ENCODE results near the gene PAPOLG.

Gene PAPOLG

DNA sequence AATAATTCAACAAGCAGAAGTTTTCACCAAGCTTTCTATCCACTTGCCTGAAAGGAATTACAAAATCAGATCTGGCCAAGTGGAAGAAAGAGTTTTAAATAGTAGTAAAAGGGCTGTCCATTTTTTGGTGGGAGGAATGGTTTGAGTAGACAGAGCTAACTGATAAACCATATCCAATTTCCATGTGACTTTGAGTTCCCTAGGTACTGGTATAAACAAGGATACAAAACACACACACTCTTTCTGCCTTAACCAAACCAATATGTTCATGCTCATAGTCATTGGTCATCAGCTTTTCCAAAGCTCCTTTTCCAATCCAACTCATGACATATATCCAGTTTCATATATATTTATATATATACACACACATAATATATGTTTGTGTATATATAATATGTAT, 75.9 kb downstream of the PAPOLG start:
- no peak for DNase-seq
- H3K4me3 ChIP-seq (ENCODE audit: low read depth, low read length), result no peak overlapping the region
- no peaks in the 10 kb centered on the region for H3K4me1 ChIP-seq
- TF ChIP-seq, protein P1, sequence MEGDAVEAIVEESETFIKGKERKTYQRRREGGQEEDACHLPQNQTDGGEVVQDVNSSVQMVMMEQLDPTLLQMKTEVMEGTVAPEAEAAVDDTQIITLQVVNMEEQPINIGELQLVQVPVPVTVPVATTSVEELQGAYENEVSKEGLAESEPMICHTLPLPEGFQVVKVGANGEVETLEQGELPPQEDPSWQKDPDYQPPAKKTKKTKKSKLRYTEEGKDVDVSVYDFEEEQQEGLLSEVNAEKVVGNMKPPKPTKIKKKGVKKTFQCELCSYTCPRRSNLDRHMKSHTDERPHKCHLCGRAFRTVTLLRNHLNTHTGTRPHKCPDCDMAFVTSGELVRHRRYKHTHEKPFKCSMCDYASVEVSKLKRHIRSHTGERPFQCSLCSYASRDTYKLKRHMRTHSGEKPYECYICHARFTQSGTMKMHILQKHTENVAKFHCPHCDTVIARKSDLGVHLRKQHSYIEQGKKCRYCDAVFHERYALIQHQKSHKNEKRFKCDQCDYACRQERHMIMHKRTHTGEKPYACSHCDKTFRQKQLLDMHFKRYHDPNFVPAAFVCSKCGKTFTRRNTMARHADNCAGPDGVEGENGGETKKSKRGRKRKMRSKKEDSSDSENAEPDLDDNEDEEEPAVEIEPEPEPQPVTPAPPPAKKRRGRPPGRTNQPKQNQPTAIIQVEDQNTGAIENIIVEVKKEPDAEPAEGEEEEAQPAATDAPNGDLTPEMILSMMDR (IDR thresholded peaks at IDR 0.05; ENCODE audit: low read depth, low read length), result no peak
- H3K36me3 ChIP-seq, result no peaks in the 10 kb centered on the region
- no peaks in the 10 kb centered on the region for H3K9me3 ChIP-seq
- H3K27me3 ChIP-seq, result no peaks in the 10 kb centered on the region

DNA sequence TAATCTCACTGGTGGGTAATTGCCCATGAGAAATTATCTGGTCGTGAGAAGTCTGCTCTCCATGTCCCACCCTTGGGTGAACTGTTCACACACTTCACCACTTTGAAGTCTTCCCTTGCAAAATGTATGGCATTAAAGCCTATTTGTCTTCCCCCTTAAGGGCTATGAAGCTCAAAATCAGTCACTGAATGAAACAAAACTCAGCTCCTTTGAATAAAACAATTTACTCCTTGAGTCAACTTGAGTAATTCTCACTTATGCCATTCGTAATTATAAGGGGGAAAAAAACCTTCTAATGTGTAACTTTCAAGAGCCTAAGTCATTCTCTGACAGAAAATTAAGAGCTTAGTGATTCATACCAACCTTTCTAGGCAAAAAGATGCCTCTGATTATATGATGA, 76.6 kb downstream of the PAPOLG start:
- Histone ChIP-seq H3K9me3 (no peaks in the 10 kb centered on the region), H3K4me1 (no peaks in the 10 kb centered on the region), H3K27me3 (no peaks in the 10 kb centered on the region), H3K4me3 (ENCODE audit: low read depth, low read length) (no peak overlapping the region), H3K36me3 (no peaks in the 10 kb centered on the region)
- TF ChIP-seq, protein P1 (IDR thresholded peaks at IDR 0.05; ENCODE audit: low read depth, low read length), result no peak
- DNase-seq, result no peak

DNA sequence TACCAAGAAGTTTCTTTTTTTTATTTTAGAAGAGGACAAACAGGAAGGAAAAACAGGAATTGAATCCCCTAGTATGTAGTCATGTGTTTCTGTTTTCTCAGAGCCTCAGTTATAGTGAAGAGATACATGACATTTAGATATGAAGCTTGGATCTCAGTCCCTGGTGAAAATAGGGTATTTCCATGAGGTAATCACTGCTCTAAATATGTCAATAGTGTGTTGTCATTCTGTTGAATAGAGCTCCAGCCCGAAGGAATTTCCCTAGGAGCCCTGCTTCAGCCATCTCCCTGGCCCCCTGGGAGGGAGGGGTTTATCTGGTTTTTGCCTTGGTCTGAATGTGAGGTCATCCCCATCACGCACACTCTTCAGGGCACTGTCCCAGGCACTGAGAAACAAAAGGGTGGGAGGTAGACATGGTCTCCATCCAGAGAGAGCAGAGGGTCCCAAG, 78.2 kb downstream of the PAPOLG start:
- no peaks in the 10 kb centered on the region for H3K9me3 ChIP-seq
- H3K4me1 ChIP-seq, result no peaks in the 10 kb centered on the region
- no peak overlapping the region for H3K4me3 ChIP-seq (ENCODE audit: low read depth, low read length)
- H3K36me3 ChIP-seq, result no peaks in the 10 kb centered on the region
- TF ChIP-seq, protein P1 (IDR thresholded peaks at IDR 0.05; ENCODE audit: low read depth, low read length), result no peak
- no peak for DNase-seq
- H3K27me3 ChIP-seq, result no peaks in the 10 kb centered on the region

DNA sequence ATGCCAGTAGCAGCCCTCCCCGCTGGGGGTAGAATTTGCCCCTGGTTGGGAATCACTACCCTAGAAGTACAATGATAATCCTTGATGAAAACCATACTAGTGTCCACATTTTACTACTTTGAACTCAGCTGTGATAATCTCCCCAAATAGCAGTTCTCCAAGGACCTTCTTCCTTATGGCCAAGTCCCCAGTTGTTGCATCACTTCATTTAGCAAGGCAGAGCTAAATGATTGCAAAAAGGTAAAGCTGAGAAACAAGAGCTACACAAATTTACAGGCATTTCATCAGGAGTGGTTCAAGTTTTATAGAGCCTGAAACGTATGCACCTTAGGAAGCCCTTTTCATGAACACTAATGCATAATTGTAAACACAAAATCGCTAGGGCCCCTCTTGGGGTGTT, 80.4 kb downstream of the PAPOLG start:
- Histone ChIP-seq H3K4me3 (ENCODE audit: low read depth, low read length) (no peak overlapping the region), H3K36me3 (no peaks in the 10 kb centered on the region), H3K27me3 (no peaks in the 10 kb centered on the region), H3K4me1 (no peaks in the 10 kb centered on the region), H3K9me3 (no peaks in the 10 kb centered on the region)
- no peak for DNase-seq
- TF ChIP-seq, protein P1 (IDR thresholded peaks at IDR 0.05; ENCODE audit: low read depth, low read length), result no peak

DNA sequence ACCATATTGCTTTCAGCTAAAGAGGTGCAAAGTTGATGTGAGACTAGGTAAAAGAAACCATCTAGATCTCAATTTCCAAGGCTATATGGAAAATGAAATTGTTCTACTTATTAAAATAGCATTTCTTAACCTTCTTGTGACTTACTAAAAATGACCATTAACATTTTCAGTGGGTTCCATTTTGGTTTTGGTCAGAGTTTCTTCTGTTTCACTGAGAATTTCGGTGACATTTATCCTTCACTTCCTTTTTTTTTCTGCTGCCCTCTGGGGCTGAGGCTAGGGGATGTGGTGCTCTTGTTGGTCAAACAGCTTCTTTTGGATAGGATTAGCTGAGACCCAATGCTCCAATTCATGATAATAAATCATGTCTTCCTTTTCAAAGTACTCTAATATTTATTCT, 81.1 kb downstream of the PAPOLG start:
- Histone ChIP-seq H3K9me3 (no peaks in the 10 kb centered on the region), H3K4me1 (no peaks in the 10 kb centered on the region), H3K4me3 (ENCODE audit: low read depth, low read length) (no peak overlapping the region), H3K27me3 (no peaks in the 10 kb centered on the region), H3K36me3 (no peaks in the 10 kb centered on the region)
- no peak for DNase-seq
- TF ChIP-seq, protein P1 (IDR thresholded peaks at IDR 0.05; ENCODE audit: low read depth, low read length), result no peak

DNA sequence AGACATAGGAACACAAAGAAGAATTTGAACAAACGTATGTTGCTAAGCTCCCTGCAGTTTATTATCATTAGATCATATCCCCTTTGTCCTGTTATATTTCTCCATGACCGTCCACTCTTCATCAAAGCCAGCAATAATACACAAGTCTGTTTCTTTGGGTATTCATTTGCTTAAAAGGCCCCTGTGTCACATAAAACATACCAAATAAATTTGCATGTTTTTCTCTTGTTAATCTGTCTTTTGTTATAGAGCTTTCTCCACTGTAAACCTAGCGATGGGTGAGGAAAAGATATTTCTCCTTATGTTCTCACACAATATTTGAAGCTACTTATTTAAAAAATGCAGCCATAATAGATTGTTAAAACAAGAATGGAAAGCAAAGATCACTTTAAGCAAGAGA, 82.4 kb downstream of the PAPOLG start:
- Histone ChIP-seq H3K4me1 (no peaks in the 10 kb centered on the region), H3K27me3 (no peaks in the 10 kb centered on the region)

More for the DNA sequence above, 82.4 kb downstream of the PAPOLG start:
- TF ChIP-seq, protein P1 (IDR thresholded peaks at IDR 0.05; ENCODE audit: low read depth, low read length), result no peak
- Histone ChIP-seq H3K4me3 (ENCODE audit: low read depth, low read length) (no peak overlapping the region), H3K36me3 (no peaks in the 10 kb centered on the region), H3K9me3 (no peaks in the 10 kb centered on the region)
- DNase-seq, result no peak
